ENCODE measurements around the gene GAS1.

The GAS1 gene

GRCh38 chr9:86943201-86944113 is 3.8 kb downstream of the GAS1 start:
- Histone ChIP-seq H3K4me1 (ENCODE audit: control insufficient read depth, insufficient read depth, low read depth, low read length) (peaks cover 7% of the 10 kb centered on the region), H3K9me3 (ENCODE audit: control insufficient read depth, low read length) (no peaks in the 10 kb centered on the region), H3K27ac (ENCODE audit: low read length, poor library complexity, severe bottlenecking) (no peak overlapping the region), H3K9ac (ENCODE audit: low read length) (peak overlapping the region; percentile 100), H3K14ac (ENCODE audit: low read length in 2 of 2) (no peak overlapping the region), H2AFZ (ENCODE audit: low read depth, low read length) (no peak overlapping the region), H3K18ac (ENCODE audit: low read depth in 1 of 2, low read length in 2 of 2) (no peak overlapping the region), H4K8ac (ENCODE audit: low read length) (no peak overlapping the region), H3K23ac (ENCODE audit: low read length in 2 of 2) (no peak overlapping the region), H4K91ac (ENCODE audit: low read length) (no peak overlapping the region), H2AK5ac (ENCODE audit: low read length, severe bottlenecking) (no peak overlapping the region), H2BK12ac (ENCODE audit: low read length in 2 of 2) (no peak overlapping the region), H2BK15ac (ENCODE audit: low read depth, poor library complexity, severe bottlenecking) (no peak overlapping the region), H2BK5ac (ENCODE audit: low read depth, low read length, poor library complexity, severe bottlenecking) (no peak overlapping the region), H3K79me1 (replicated peaks; ENCODE audit: low read length, poor library complexity, severe bottlenecking) (peaks cover 3% of the 10 kb centered on the region), H2BK120ac (ENCODE audit: low read depth, low read length) (no peak overlapping the region), H3K4me3 (ENCODE audit: insufficient read depth in 1 of 2, low read depth in 1 of 2, low read length in 2 of 2) (peak overlapping the region in 1 of 2 experiments; percentile 94), H3K27me3 (ENCODE audit: control insufficient read depth in 1 of 2, insufficient read depth in 1 of 2, low read length in 2 of 2) (no peaks in the 10 kb centered on the region), H3K4me2 (ENCODE audit: low read length, poor library complexity, severe bottlenecking) (peak overlapping the region; percentile 49), H3K36me3 (ENCODE audit: control insufficient read depth in 1 of 2, insufficient read depth in 2 of 2, low read depth in 1 of 2, low read length in 2 of 2) (peaks cover 0 to 15% of the 10 kb centered on the region in 2 experiments), H3K4ac (ENCODE audit: low read depth in 1 of 2, low read length in 2 of 2) (no peak overlapping the region)
- 2% methylated on average over 7 of the region's 12 CpGs for WGBS
- DNase-seq = peak; percentile 58

- Histone ChIP-seq H2BK12ac (ENCODE audit: low read length in 2 of 2) (no peak overlapping the region), H2BK5ac (ENCODE audit: low read depth, low read length, poor library complexity, severe bottlenecking) (no peak overlapping the region), H3K27me3 (ENCODE audit: control insufficient read depth in 1 of 2, insufficient read depth in 1 of 2, low read length in 2 of 2) (no peaks in the 10 kb centered on the region), H3K14ac (ENCODE audit: low read length in 2 of 2) (no peak overlapping the region), H2BK120ac (ENCODE audit: low read depth, low read length) (no peak overlapping the region), H3K79me1 (replicated peaks; ENCODE audit: low read length, poor library complexity, severe bottlenecking) (peaks cover 3% of the 10 kb centered on the region), H3K27ac (ENCODE audit: low read length, poor library complexity, severe bottlenecking) (no peak overlapping the region), H4K91ac (ENCODE audit: low read length) (no peak overlapping the region), H2AFZ (ENCODE audit: low read depth, low read length) (no peak overlapping the region), H3K4me1 (ENCODE audit: control insufficient read depth, insufficient read depth, low read depth, low read length) (peaks cover 7% of the 10 kb centered on the region), H3K18ac (ENCODE audit: low read depth in 1 of 2, low read length in 2 of 2) (no peak overlapping the region), H3K36me3 (ENCODE audit: control insufficient read depth in 1 of 2, insufficient read depth in 2 of 2, low read depth in 1 of 2, low read length in 2 of 2) (peaks cover 0 to 15% of the 10 kb centered on the region in 2 experiments), H3K4me2 (ENCODE audit: low read length, poor library complexity, severe bottlenecking) (peak overlapping the region; percentile 49), H2BK15ac (ENCODE audit: low read depth, poor library complexity, severe bottlenecking) (no peak overlapping the region), H3K23ac (ENCODE audit: low read length in 2 of 2) (no peak overlapping the region), H2AK5ac (ENCODE audit: low read length, severe bottlenecking) (no peak overlapping the region), H3K4me3 (ENCODE audit: insufficient read depth in 1 of 2, low read depth in 1 of 2, low read length in 2 of 2) (peak overlapping the region in 1 of 2 experiments; percentile 94), H3K9ac (ENCODE audit: low read length) (peak overlapping the region; percentile 100), H3K4ac (ENCODE audit: low read depth in 1 of 2, low read length in 2 of 2) (no peak overlapping the region), H3K9me3 (ENCODE audit: control insufficient read depth, low read length) (no peaks in the 10 kb centered on the region), H4K8ac (ENCODE audit: low read length) (no peak overlapping the region)
- DNase-seq = peak; percentile 17
- WGBS = 23% methylated on average over 9 of the region's 10 CpGs
These were observed 4.8 kb downstream of the GAS1 start for GRCh38 chr9:86942281-86943200.

GRCh38 chr9:86941197-86941596 is 6.1 kb downstream of the GAS1 start:
- Histone ChIP-seq H3K9ac (ENCODE audit: low read length) (no peak overlapping the region), H3K4me3 (ENCODE audit: insufficient read depth in 1 of 2, low read depth in 1 of 2, low read length in 2 of 2) (no peak overlapping the region), H3K36me3 (ENCODE audit: control insufficient read depth in 1 of 2, insufficient read depth in 2 of 2, low read depth in 1 of 2, low read length in 2 of 2) (peaks cover 0 to 15% of the 10 kb centered on the region in 2 experiments), H2BK5ac (ENCODE audit: low read depth, low read length, poor library complexity, severe bottlenecking) (no peak overlapping the region), H3K79me1 (replicated peaks; ENCODE audit: low read length, poor library complexity, severe bottlenecking) (peaks cover 3% of the 10 kb centered on the region), H3K4me1 (ENCODE audit: control insufficient read depth, insufficient read depth, low read depth, low read length) (peaks cover 7% of the 10 kb centered on the region), H3K27me3 (ENCODE audit: control insufficient read depth in 1 of 2, insufficient read depth in 1 of 2, low read length in 2 of 2) (no peaks in the 10 kb centered on the region), H3K14ac (ENCODE audit: low read length in 2 of 2) (no peak overlapping the region), H2BK15ac (ENCODE audit: low read depth, poor library complexity, severe bottlenecking) (no peak overlapping the region), H4K91ac (ENCODE audit: low read length) (no peak overlapping the region), H3K18ac (ENCODE audit: low read depth in 1 of 2, low read length in 2 of 2) (no peak overlapping the region), H2AFZ (ENCODE audit: low read depth, low read length) (no peak overlapping the region), H2BK120ac (ENCODE audit: low read depth, low read length) (no peak overlapping the region), H3K9me3 (ENCODE audit: control insufficient read depth, low read length) (no peaks in the 10 kb centered on the region), H3K27ac (ENCODE audit: low read length, poor library complexity, severe bottlenecking) (no peak overlapping the region), H3K4me2 (ENCODE audit: low read length, poor library complexity, severe bottlenecking) (no peak overlapping the region), H2BK12ac (ENCODE audit: low read length in 2 of 2) (no peak overlapping the region), H4K8ac (ENCODE audit: low read length) (no peak overlapping the region), H3K23ac (ENCODE audit: low read length in 2 of 2) (no peak overlapping the region), H2AK5ac (ENCODE audit: low read length, severe bottlenecking) (no peak overlapping the region), H3K4ac (ENCODE audit: low read depth in 1 of 2, low read length in 2 of 2) (no peak overlapping the region)
- WGBS = no CpG with 5 or more reads among the region's 2 CpGs
- DNase-seq = no peak

- no peak overlapping the region for H2BK12ac ChIP-seq (ENCODE audit: low read length in 2 of 2)
- H3K27ac ChIP-seq (ENCODE audit: low read length, poor library complexity, severe bottlenecking) = no peak overlapping the region
- H3K36me3 ChIP-seq (ENCODE audit: control insufficient read depth in 1 of 2, insufficient read depth in 2 of 2, low read depth in 1 of 2, low read length in 2 of 2) = peaks cover 0 to 15% of the 10 kb centered on the region in 2 experiments
- H3K27me3 ChIP-seq (ENCODE audit: control insufficient read depth in 1 of 2, insufficient read depth in 1 of 2, low read length in 2 of 2) = no peaks in the 10 kb centered on the region
- H3K4ac ChIP-seq (ENCODE audit: low read depth in 1 of 2, low read length in 2 of 2) = no peak overlapping the region
- no peak overlapping the region for H3K14ac ChIP-seq (ENCODE audit: low read length in 2 of 2)
- no peak overlapping the region for H2BK5ac ChIP-seq (ENCODE audit: low read depth, low read length, poor library complexity, severe bottlenecking)
- no peak overlapping the region for H4K8ac ChIP-seq (ENCODE audit: low read length)
- no peak overlapping the region for H3K9ac ChIP-seq (ENCODE audit: low read length)
- H3K18ac ChIP-seq (ENCODE audit: low read depth in 1 of 2, low read length in 2 of 2) = no peak overlapping the region
- H4K91ac ChIP-seq (ENCODE audit: low read length) = no peak overlapping the region
- H3K23ac ChIP-seq (ENCODE audit: low read length in 2 of 2) = no peak overlapping the region
- peaks cover 5% of the 10 kb centered on the region for H3K4me1 ChIP-seq (ENCODE audit: control insufficient read depth, insufficient read depth, low read depth, low read length)
- H3K4me3 ChIP-seq (ENCODE audit: insufficient read depth in 1 of 2, low read depth in 1 of 2, low read length in 2 of 2) = no peak overlapping the region
- H3K4me2 ChIP-seq (ENCODE audit: low read length, poor library complexity, severe bottlenecking) = no peak overlapping the region
- no peak overlapping the region for H2AFZ ChIP-seq (ENCODE audit: low read depth, low read length)
- H2AK5ac ChIP-seq (ENCODE audit: low read length, severe bottlenecking) = no peak overlapping the region
- DNase-seq = no peak
- no peak overlapping the region for H2BK15ac ChIP-seq (ENCODE audit: low read depth, poor library complexity, severe bottlenecking)
- H3K79me1 ChIP-seq (replicated peaks; ENCODE audit: low read length, poor library complexity, severe bottlenecking) = peaks cover 2% of the 10 kb centered on the region
- H3K9me3 ChIP-seq (ENCODE audit: control insufficient read depth, low read length) = no peaks in the 10 kb centered on the region
- WGBS = 48% methylated on average over 4 of the region's 6 CpGs
- no peak overlapping the region for H2BK120ac ChIP-seq (ENCODE audit: low read depth, low read length)
These were observed 6.5 kb downstream of the GAS1 start for GRCh38 chr9:86940774-86941173.

Measured in mesenchymal stem cell (in vitro differentiated cells and primary cell).